HepG2 (cell line): ENCODE measurements around the gene BCL6B. TPM values are rescaled to one million over a fixed set of nuclear protein-coding genes. Genes with fewer than 3 reads are reported as not detected.
A peak's percentile ranks its signal among the peaks of the same experiment; 100 is the strongest.

ENCODE experiments used
- ATAC-seq: fragments of 200-7000 bp; cut with Tn5 transposase; 3 replicates; pipeline ENCODE4 v1.9.1; 2020; ENCODE audit warnings: mild to moderate bottlenecking, moderate library complexity
- BruUV-seq: library from RNA; stranded (reverse); fragments of 400-500 nt; replicated peaks from 2 replicates; lab custom pipeline; 2021; lab: Mats Ljungman, UMichigan
- CTCF ChIA-PET: fragments of 300-600 bp; formaldehyde crosslinking; extraction: SDS; loops from one replicate; lab custom pipeline; 2021; ENCODE audit warnings: low total read pairs, inconsistent platforms, low intra/inter-chr PET ratio; lab: Yijun Ruan, JAX
- POLR2A ChIA-PET: fragments of 350-600 bp; sonication (Branson Sonifier 250); formaldehyde crosslinking; loops from one replicate; lab custom pipeline; 2020; ENCODE audit warnings: antibody characterized with exemption, inconsistent platforms; lab: Yijun Ruan, JAX
- DNase-seq: peaks from one replicate; pipeline ENCODE4 v3.0.0-alpha.2; 2015; ENCODE audit warnings: low spot score
- FAIRE-seq: peaks from 3 replicates; lab custom pipeline; 2011; peaks lifted over from hg19 to GRCh38; lab: Jason Lieb, UNC
- H2AFZ ChIP-seq: one replicate; pipeline ENCODE4 v1.6.1; 2011; ENCODE audit warnings: low read length, inconsistent platforms
- H3K27ac ChIP-seq: fragments of 300-600 bp; 3 replicates; pipeline ENCODE4 v1.8.0; 2011; ENCODE audit warnings: mixed run types, mild to moderate bottlenecking, mixed read lengths, low read length, inconsistent platforms; ENCODE audit not compliant: insufficient read depth; ENCODE audit errors: extremely low read length
- H3K27me3 ChIP-seq, 2 experiments: fragments of 200-600 bp in 1 of 2; 2 replicates in 1 of 2; 3 replicates in 1 of 2; pipeline versions ENCODE4 v1.6.0 to v1.8.0; 2011; ENCODE audit warnings: low read length in 2 of 2, mild to moderate bottlenecking in 2 of 2, moderate library complexity in 2 of 2, inconsistent platforms in 1 of 2; ENCODE audit not compliant: insufficient read depth in 2 of 2, control insufficient read depth in 1 of 2
- H3K36me3 ChIP-seq, 2 experiments: fragments of 200-600 bp in 1 of 2; replicated peaks in 1 of 2; 2 replicates in 1 of 2; 3 replicates in 1 of 2; pipeline versions ENCODE4 v1.5.1 to v1.8.0; 2011; ENCODE audit warnings: low read length in 2 of 2, inconsistent platforms in 1 of 2; ENCODE audit not compliant: insufficient read depth in 2 of 2, control insufficient read depth in 1 of 2
- H3K4me1 ChIP-seq: 2 replicates; pipeline ENCODE4 v1.5.1; 2012; ENCODE audit warnings: low read length, inconsistent platforms; ENCODE audit not compliant: insufficient read depth
- H3K4me2 ChIP-seq: 2 replicates; pipeline ENCODE4 v1.6.0; 2011; ENCODE audit warnings: low read depth, low read length, inconsistent platforms
- H3K4me3 ChIP-seq, 3 experiments: fragments of 200-600 bp in 1 of 3; sonication (generic), shearing (Covaris generic) in 1 of 3; replicated peaks in 1 of 3; 2 replicates each; pipeline ENCODE4 v1.5.1; 2011 to 2016; ENCODE audit warnings: low read length in 3 of 3, inconsistent platforms in 2 of 3, low read depth in 2 of 3, mild to moderate bottlenecking in 2 of 3, control low read depth in 1 of 3, mixed read lengths in 1 of 3; ENCODE audit not compliant: insufficient read depth in 1 of 3
- H3K79me2 ChIP-seq: one replicate; pipeline ENCODE4 v1.6.1; 2011; ENCODE audit warnings: low read length, inconsistent platforms; ENCODE audit not compliant: insufficient read depth
- H3K9ac ChIP-seq: 2 replicates; pipeline ENCODE4 v1.6.0; 2011; ENCODE audit warnings: mild to moderate bottlenecking, low read depth, low read length, inconsistent platforms; ENCODE audit not compliant: insufficient read depth
- H3K9me3 ChIP-seq: 2 replicates; pipeline ENCODE4 v1.5.1; 2012; ENCODE audit warnings: mild to moderate bottlenecking, low read length
- H4K20me1 ChIP-seq: 2 replicates; pipeline ENCODE4 v1.6.0; 2011; ENCODE audit warnings: inconsistent platforms, mild to moderate bottlenecking, low read length, moderate library complexity; ENCODE audit not compliant: insufficient read depth
- HMGXB4 ChIP-seq, 2 experiments: sonication (generic) in 1 of 2; formaldehyde crosslinking in 1 of 2; IDR thresholded peaks; 2 replicates each; pipeline versions ENCODE4 v1.4.0 to v1.6.1; 2018 to 2020; ENCODE audit warnings: missing genetic modification reagents in 2 of 2, borderline replicate concordance in 1 of 2, low read depth in 1 of 2, mild to moderate bottlenecking in 1 of 2, missing biosample characterization in 1 of 2
- PATZ1 ChIP-seq: sonication (generic); formaldehyde crosslinking; IDR thresholded peaks from 2 replicates; pipeline ENCODE4 v1.4.0; 2020; ENCODE audit warnings: missing genetic modification reagents
- ZNF570 ChIP-seq: sonication (generic); formaldehyde crosslinking; IDR thresholded peaks from 2 replicates; pipeline ENCODE4 v1.4.0; 2020; ENCODE audit warnings: mild to moderate bottlenecking, missing genetic modification reagents, borderline replicate concordance
- ZNF574 ChIP-seq: sonication (generic); formaldehyde crosslinking; IDR thresholded peaks from 2 replicates; pipeline ENCODE4 v1.4.0; 2020; ENCODE audit warnings: missing genetic modification reagents
- ZNF629 ChIP-seq: sonication (generic); formaldehyde crosslinking; conservative IDR thresholded peaks from 2 replicates; pipeline ENCODE4 v1.5.0; 2020; ENCODE audit warnings: missing genetic modification reagents
- WGBS: methylation state at CpG from one replicate; pipeline ENCODE4 v1.1.6; 2017; ENCODE audit warnings: low lambda C conversion rate; 5-methylcytosine and 5-hydroxymethylcytosine counted together
- in situ Hi-C: cut with HindIII; loops from 2 replicates; pipeline ENCODE4 v1.10.0; 2017; ENCODE audit warnings: low pct_unique_long_range_greater_than_20kb; ENCODE audit not compliant: extremely low pct_ligation_motif_present
- intact Hi-C: fragments of 100-400 bp; cut with micrococcal nuclease; formaldehyde crosslinking; loops from one replicate; pipeline ENCODE4 v1.10.0; 2022; ENCODE audit not compliant: unreplicated experiment
- polyA plus RNA-seq, 8 experiments: library from polyadenylated mRNA; depleted of rRNA in 3 of 8; stranded (reverse) in 7 of 8; unstranded in 1 of 8; fragments of >200 nt; fragmentation: Illumina TruSeq in 4 of 8; extraction: Trizol in 4 of 8; gene quantifications; 2 replicates each; pipeline versions ENCODE4 v1.2.1 to v1.2.3, GENCODE V29; 2011 to 2016; ENCODE audit warnings: low read depth in 4 of 8, missing spikeins in 1 of 8, mixed read lengths in 1 of 8; ENCODE audit not compliant: insufficient read depth in 1 of 8
- total RNA-seq, 5 experiments: library from RNA; depleted of rRNA; stranded (reverse); fragments of >200 nt; fragmentation: Illumina TruSeq; extraction: Trizol; gene quantifications; 2 replicates each; pipeline ENCODE4 v1.2.3, GENCODE V29; 2016; ENCODE audit warnings: low read depth in 1 of 5

The BCL6B gene
- total and polyA plus RNA-seq, 2 of the 13 experiments (the other 11 are each of a cell fraction or from before 2014, with no cell fraction given): not detected

GRCh38 chr17:7047566-7047965 is 24.7 kb downstream of the BCL6B start:
- 77% methylated on average over 6 of the region's 6 CpGs for WGBS
- DNase-seq: no peak
- H3K27me3 ChIP-seq: no peaks in the 10 kb centered on the region; a peak in 1 of 5 replicates
- peak overlapping the region; percentile 63; the same call in 1 of the 2 replicates for H3K9ac ChIP-seq
- peak overlapping the region; percentile 73 for H3K27ac ChIP-seq
- TF ChIP-seq ZNF629 (CRISPR knock-in tag) (peak; percentile 67), ZNF570 (CRISPR knock-in tag) (no peak)
- TF ChIP-seq, all 625 proteins: peak for 1
- ATAC-seq (no peak), FAIRE-seq (no peak)
- TSS peak; percentile 94 for BruUV-seq
- Histone ChIP-seq H3K4me1 (peaks cover 70% of the 10 kb centered on the region), H3K4me2 (peak overlapping the region; percentile 94), H3K4me3 (peak overlapping the region in 1 of 3 experiments; percentile 79; a peak in 1 of 6 replicates), H3K36me3 (no peaks in the 10 kb centered on the region), H3K79me2 (no peaks in the 10 kb centered on the region), H4K20me1 (no peaks in the 10 kb centered on the region), H3K9me3 (no peaks in the 10 kb centered on the region), H2AFZ (no peak overlapping the region)
- in situ Hi-C loops: loop anchor here (10.0 kb wide), 1 partner anchor 237 kb away; the partner anchor contains the start of gene SLC2A4
- intact Hi-C loops: loop anchor here (2.0 to 5.0 kb wide), 2 partner anchors 131 to 305 kb away; partner anchors contain the start of genes ASGR1 and KCTD11
- ChIA-PET POLR2A (interaction anchor here (1.2 to 4.6 kb wide), 7 partner anchors 11 to 172 kb away, joined by 3 to 71 read pairs (median 15); partner anchors contain the start of genes ACADVL, ASGR1, ASGR2 and DLG4), CTCF (no interaction called here)

- H3K79me2 ChIP-seq: no peaks in the 10 kb centered on the region
- intact Hi-C loops: loop anchor here (5.0 kb wide), 1 partner anchor 303 kb away; the partner anchor contains the start of gene KCTD11
- 92% methylated on average over 6 of the region's 6 CpGs for WGBS
- no TSS peak for BruUV-seq
- peaks cover 70% of the 10 kb centered on the region for H3K4me1 ChIP-seq
- no peak for ATAC-seq
- no peaks in the 10 kb centered on the region for H3K9me3 ChIP-seq
- ChIA-PET CTCF (no interaction called here), POLR2A (interaction anchor here (0.9 to 1.5 kb wide), 5 partner anchors 10 to 130 kb away, joined by 3 to 8 read pairs (median 4); partner anchors contain the start of gene ASGR2)
- no peaks in the 10 kb centered on the region; a peak in 1 of 5 replicates for H3K27me3 ChIP-seq
- in situ Hi-C loops: loop anchor here (10.0 kb wide), 1 partner anchor 236 kb away; the partner anchor contains the start of gene SLC2A4
- no peak overlapping the region for H3K9ac ChIP-seq
- DNase-seq: no peak
- no peaks in the 10 kb centered on the region for H4K20me1 ChIP-seq
- H3K27ac ChIP-seq: no peak overlapping the region
- FAIRE-seq: no peak
- H3K36me3 ChIP-seq: no peaks in the 10 kb centered on the region
- no peak overlapping the region for H3K4me3 ChIP-seq
- no peak overlapping the region for H3K4me2 ChIP-seq
- H2AFZ ChIP-seq: no peak overlapping the region
- TF ChIP-seq ZNF574: no peak
- no peak for TF ChIP-seq PATZ1 (CRISPR knock-in tag)
- no peak for TF ChIP-seq HMGXB4 (CRISPR knock-in tag; IDR thresholded peaks at IDR 0.05; ENCODE audit: borderline replicate concordance in 1 of 2, low read depth in 1 of 2)
Observed at GRCh38 chr17:7048968-7049367, 26.1 kb downstream of the BCL6B start.
